MCF 10A (cell line): ENCODE results near the gene ZCCHC24. TPM values are rescaled to one million over a fixed set of nuclear protein-coding genes. Genes with fewer than 3 reads are reported as not detected.

Source experiments
- BruUV-seq: library from RNA; stranded (reverse); fragments of 400-500 nt; replicated peaks from 2 replicates; lab custom pipeline; 2021; lab: Mats Ljungman, UMichigan
- CTCF ChIA-PET: fragments of 300-600 bp; sonication (Branson Sonifier 250); formaldehyde crosslinking; extraction: SDS; loops from one replicate; lab custom pipeline; 2021; ENCODE audit warnings: antibody characterized with exemption, inconsistent platforms; lab: Yijun Ruan, JAX
- POLR2A ChIA-PET: fragments of 300-600, 350-650 bp; sonication (Branson Sonifier 250); formaldehyde crosslinking; extraction: SDS; loops from one replicate; lab custom pipeline; 2020; ENCODE audit warnings: antibody characterized with exemption, inconsistent platforms; lab: Yijun Ruan, JAX
- DNase-seq: peaks from one replicate; pipeline ENCODE4 v3.0.0-alpha.2; 2018; ENCODE audit not compliant: unreplicated experiment
- H3K27ac Mint-ChIP-seq: one replicate; pipeline ENCODE4 v1.8.0; 2022; ENCODE audit warnings: mild to moderate bottlenecking, low read depth, mixed read lengths; ENCODE audit not compliant: unreplicated experiment
- H3K27me3 Mint-ChIP-seq: one replicate; pipeline ENCODE4 v1.8.0; 2022; ENCODE audit warnings: mixed read lengths; ENCODE audit not compliant: insufficient read depth, unreplicated experiment
- H3K36me3 Mint-ChIP-seq: one replicate; pipeline ENCODE4 v1.8.0; 2022; ENCODE audit warnings: mild to moderate bottlenecking, moderate library complexity, mixed read lengths; ENCODE audit not compliant: insufficient read depth, unreplicated experiment
- H3K4me1 Mint-ChIP-seq: one replicate; pipeline ENCODE4 v1.8.0; 2022; ENCODE audit warnings: mixed read lengths; ENCODE audit not compliant: insufficient read depth, unreplicated experiment
- H3K4me3 Mint-ChIP-seq: one replicate; pipeline ENCODE4 v1.8.0; 2022; ENCODE audit warnings: mild to moderate bottlenecking, moderate library complexity, mixed read lengths; ENCODE audit not compliant: unreplicated experiment
- H3K9me3 Mint-ChIP-seq: one replicate; pipeline ENCODE4 v1.8.0; 2022; ENCODE audit warnings: mixed read lengths; ENCODE audit not compliant: unreplicated experiment
- intact Hi-C: fragments of 100-400 bp; cut with micrococcal nuclease; formaldehyde crosslinking; loops from 2 replicates; pipeline ENCODE4 v1.14.1; 2022
- total RNA-seq: library from RNA; stranded (reverse); gene quantifications from 2 replicates; pipeline ENCODE4 v1.2.3, GENCODE V29; 2022
- TF ChIP-seq, protein P1 (sequence below): fragments of 200-600 bp; IDR thresholded peaks from one replicate; pipeline ENCODE4 v1.8.0; 2022; ENCODE audit warnings: antibody characterized with exemption, mild to moderate bottlenecking; ENCODE audit not compliant: unreplicated experiment

Gene ZCCHC24
- total RNA-seq, 1 experiment from 2014 or later, result 2.8 TPM

DNA sequence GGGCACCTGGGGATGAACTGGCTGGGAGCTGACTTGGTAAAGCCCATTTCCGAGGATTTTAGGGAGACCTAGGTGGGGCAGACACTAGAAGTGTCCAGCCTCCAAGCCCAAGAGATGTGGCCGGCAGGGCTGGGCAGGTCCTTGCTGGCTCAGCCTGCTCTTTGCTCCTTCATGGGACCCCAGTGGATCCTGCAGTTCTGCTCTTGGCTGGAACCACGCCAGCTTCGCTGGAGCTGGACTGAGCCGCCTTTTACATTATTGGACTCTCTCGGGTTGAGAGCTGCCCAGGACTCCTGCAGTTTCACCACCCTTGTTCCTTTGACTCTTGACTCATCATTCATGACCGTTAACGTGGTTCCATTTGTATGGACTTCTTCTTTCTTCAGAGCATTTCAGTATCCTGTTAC lies 92.4 kb downstream of the ZCCHC24 start:
- H3K9me3 Mint-ChIP-seq, result no peaks in the 10 kb centered on the region
- peaks cover 5% of the 10 kb centered on the region for H3K4me1 Mint-ChIP-seq
- H3K27me3 Mint-ChIP-seq, result no peaks in the 10 kb centered on the region
- H3K4me3 Mint-ChIP-seq, result no peak overlapping the region
- intact Hi-C loops, result no loop called here
- H3K36me3 Mint-ChIP-seq, result peaks cover 70% of the 10 kb centered on the region
- no TSS peak for BruUV-seq
- TF ChIP-seq, protein P1, sequence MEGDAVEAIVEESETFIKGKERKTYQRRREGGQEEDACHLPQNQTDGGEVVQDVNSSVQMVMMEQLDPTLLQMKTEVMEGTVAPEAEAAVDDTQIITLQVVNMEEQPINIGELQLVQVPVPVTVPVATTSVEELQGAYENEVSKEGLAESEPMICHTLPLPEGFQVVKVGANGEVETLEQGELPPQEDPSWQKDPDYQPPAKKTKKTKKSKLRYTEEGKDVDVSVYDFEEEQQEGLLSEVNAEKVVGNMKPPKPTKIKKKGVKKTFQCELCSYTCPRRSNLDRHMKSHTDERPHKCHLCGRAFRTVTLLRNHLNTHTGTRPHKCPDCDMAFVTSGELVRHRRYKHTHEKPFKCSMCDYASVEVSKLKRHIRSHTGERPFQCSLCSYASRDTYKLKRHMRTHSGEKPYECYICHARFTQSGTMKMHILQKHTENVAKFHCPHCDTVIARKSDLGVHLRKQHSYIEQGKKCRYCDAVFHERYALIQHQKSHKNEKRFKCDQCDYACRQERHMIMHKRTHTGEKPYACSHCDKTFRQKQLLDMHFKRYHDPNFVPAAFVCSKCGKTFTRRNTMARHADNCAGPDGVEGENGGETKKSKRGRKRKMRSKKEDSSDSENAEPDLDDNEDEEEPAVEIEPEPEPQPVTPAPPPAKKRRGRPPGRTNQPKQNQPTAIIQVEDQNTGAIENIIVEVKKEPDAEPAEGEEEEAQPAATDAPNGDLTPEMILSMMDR, result no peak
- no peak overlapping the region for H3K27ac Mint-ChIP-seq
- DNase-seq, result no peak
- ChIA-PET CTCF (no interaction called here), POLR2A (no interaction called here)

GRCh38 chr10:79352035-79352877 lies 93.2 kb downstream of the ZCCHC24 start:
- CTCF ChIA-PET, result no interaction called here
- no peaks in the 10 kb centered on the region for H3K9me3 Mint-ChIP-seq
- DNase-seq, result no peak
- no peak overlapping the region for H3K4me3 Mint-ChIP-seq
- POLR2A ChIA-PET, result interaction anchor here (0.7 kb wide), 1 partner anchor 1933 kb away, joined by 3 read pairs; no protein-coding TSS in a partner anchor
- peaks cover 5% of the 10 kb centered on the region for H3K4me1 Mint-ChIP-seq
- H3K36me3 Mint-ChIP-seq, result peaks cover 67% of the 10 kb centered on the region
- TF ChIP-seq, protein P1, result no peak
- no peak overlapping the region for H3K27ac Mint-ChIP-seq
- no TSS peak for BruUV-seq
- no peaks in the 10 kb centered on the region for H3K27me3 Mint-ChIP-seq
- intact Hi-C loops, result no loop called here

DNA sequence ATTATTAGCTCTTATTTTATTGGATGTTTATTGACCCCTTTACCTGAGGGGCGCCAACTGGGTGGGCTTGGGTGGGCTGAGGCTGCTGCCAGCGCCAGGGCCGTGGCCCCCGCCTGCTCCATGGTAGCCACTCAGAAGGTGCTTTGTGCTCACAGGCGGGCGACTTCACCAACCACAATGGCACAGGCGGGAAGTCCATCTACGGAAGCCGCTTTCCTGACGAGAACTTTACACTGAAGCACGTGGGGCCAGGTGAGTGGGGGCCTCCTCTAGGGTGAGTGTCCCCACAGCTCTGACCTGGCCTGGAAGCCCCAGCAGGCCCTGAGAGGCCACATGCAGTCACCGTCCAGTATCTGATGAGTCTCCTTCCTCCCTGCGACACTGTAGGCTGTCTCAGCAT lies 94.1 kb downstream of the ZCCHC24 start:
- Mint-ChIP-seq H3K4me3 (no peak overlapping the region), H3K4me1 (peaks cover 5% of the 10 kb centered on the region), H3K9me3 (no peaks in the 10 kb centered on the region), H3K36me3 (peaks cover 60% of the 10 kb centered on the region), H3K27me3 (no peaks in the 10 kb centered on the region), H3K27ac (no peak overlapping the region)
- DNase-seq, result no peak
- ChIA-PET POLR2A (no interaction called here), CTCF (no interaction called here)
- intact Hi-C loops, result no loop called here
- TF ChIP-seq, protein P1, result no peak
- BruUV-seq, result no TSS peak

DNA sequence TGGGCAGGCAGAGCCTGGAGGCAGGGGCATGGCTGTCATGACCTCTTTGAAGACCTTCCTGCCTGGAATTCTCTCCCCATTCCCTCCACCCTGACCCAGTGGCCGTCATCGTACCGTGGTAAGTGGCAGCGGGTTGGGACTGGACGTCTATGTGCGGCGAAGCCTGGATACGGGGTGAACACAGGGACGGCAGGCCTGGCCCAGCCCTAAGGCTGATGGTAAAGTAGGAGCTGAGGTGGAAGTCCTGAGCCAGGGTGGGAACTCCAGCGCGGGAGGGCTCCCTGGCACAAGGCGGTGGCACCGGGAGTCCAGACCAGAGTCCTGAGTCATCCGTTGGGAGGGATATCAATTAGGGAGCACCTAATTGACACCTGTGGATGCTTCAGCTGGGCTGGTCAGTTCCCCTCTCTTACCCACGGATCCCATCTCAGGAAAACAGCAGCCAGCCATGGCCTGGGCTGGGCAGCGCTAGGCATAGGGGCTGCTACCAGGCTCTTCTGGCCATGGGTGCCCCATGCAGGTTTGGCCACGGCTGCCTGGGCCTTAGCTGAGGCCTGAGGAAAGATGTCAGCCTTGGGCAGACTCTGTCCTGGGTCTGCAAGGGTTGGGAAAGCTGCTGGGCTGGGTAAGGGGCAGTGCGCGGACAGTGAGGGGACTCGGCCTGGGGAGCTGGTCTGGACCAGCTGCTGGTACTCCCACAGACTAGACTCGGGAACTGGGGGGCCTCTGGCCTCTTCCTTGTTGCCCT lies 94.8 kb downstream of the ZCCHC24 start:
- no TSS peak for BruUV-seq
- H3K36me3 Mint-ChIP-seq, result peaks cover 60% of the 10 kb centered on the region
- H3K27me3 Mint-ChIP-seq, result no peaks in the 10 kb centered on the region
- intact Hi-C loops, result no loop called here
- no peaks in the 10 kb centered on the region for H3K9me3 Mint-ChIP-seq
- no peak overlapping the region for H3K4me3 Mint-ChIP-seq
- DNase-seq, result no peak
- peaks cover 5% of the 10 kb centered on the region for H3K4me1 Mint-ChIP-seq
- TF ChIP-seq, protein P1, result no peak
- ChIA-PET CTCF (no interaction called here), POLR2A (no interaction called here)
- peak overlapping the region; percentile 95 for H3K27ac Mint-ChIP-seq
